GM10266 (cell line): ENCODE data around the gene GPR55.

Source experiments
- DNase-seq: peaks from one replicate; pipeline ENCODE4 v3.0.0; 2012; ENCODE audit errors: extremely low spot score
- CTCF ChIP-seq: IDR thresholded peaks from 2 replicates; pipeline ENCODE4 v1.5.1; 2012; ENCODE audit warnings: mild to moderate bottlenecking, low read depth; ENCODE audit not compliant: control insufficient read depth, insufficient read depth; ENCODE audit errors: missing control alignments

Gene GPR55

GRCh38 chr2:230919681-230920080, 5.4 kb downstream of the GPR55 start:
- no peak for DNase-seq
- no peak for TF ChIP-seq CTCF

DNA sequence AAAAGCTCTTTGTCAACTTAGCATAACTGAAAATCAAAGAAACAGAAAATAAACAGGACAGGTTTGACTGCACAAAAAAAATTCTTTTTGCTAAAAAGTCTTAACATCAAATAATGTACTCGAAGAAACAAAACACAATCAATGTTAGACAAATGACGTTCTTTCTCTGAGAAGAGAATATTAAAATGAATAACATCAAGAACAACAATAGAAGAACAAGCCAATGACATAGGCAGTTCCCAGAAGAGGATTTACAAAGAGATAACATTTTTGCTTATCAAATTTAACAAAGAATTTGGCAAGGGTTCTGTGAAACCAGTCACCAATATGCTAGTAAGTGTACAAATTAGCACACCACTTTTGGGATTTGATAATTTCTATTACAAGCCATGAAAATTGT, 5.8 kb downstream of the GPR55 start:
- no peak for TF ChIP-seq CTCF
- no peak for DNase-seq

- no peak for DNase-seq
- TF ChIP-seq CTCF: no peak
Measured at GRCh38 chr2:230916218-230916617, 8.8 kb downstream of the GPR55 start.

- no peak for DNase-seq
- TF ChIP-seq CTCF: no peak
Measured at GRCh38 chr2:230915319-230915718, 9.7 kb downstream of the GPR55 start.

GRCh38 chr2:230914886-230915285, 10.2 kb downstream of the GPR55 start:
- no peak for DNase-seq
- TF ChIP-seq CTCF: no peak

GRCh38 chr2:230913406-230914143, 11.5 kb downstream of the GPR55 start:
- peak; percentile 43 for DNase-seq
- peak; percentile 59 for TF ChIP-seq CTCF

- no peak for DNase-seq
Measured at GRCh38 chr2:230912724-230913123, 12.3 kb downstream of the GPR55 start.

More at GRCh38 chr2:230912724-230913123, 12.3 kb downstream of the GPR55 start:
- TF ChIP-seq CTCF: no peak
